Neural progenitor cell (in vitro differentiated cells): Measurements from ENCODE around the gene RARS2. TPM values are rescaled to one million over a fixed set of nuclear protein-coding genes. Genes with fewer than 3 reads are reported as not detected.

Experiments used
- DNase-seq: peaks from one replicate; pipeline ENCODE4 v3.0.0-alpha.2; 2016; ENCODE audit warnings: low spot score
- H2AFZ ChIP-seq: fragments of 200-600 bp; sonication (generic); replicated peaks from 2 replicates; pipeline ENCODE4 v1.6.1; 2016; ENCODE audit warnings: antibody characterized with exemption
- H3F3A ChIP-seq: fragments of 200-600 bp; sonication (generic); 2 replicates; pipeline ENCODE4 v1.6.1; 2016; ENCODE audit warnings: antibody characterized with exemption, low read depth
- H3K27ac ChIP-seq: fragments of 200-600 bp; sonication (generic); 2 replicates; pipeline ENCODE4 v1.5.1; 2016; ENCODE audit warnings: mild to moderate bottlenecking
- H3K27me3 ChIP-seq: fragments of 200-600 bp; sonication (generic); 2 replicates; pipeline ENCODE4 v1.6.1; 2016; ENCODE audit warnings: mild to moderate bottlenecking, moderate library complexity
- H3K36me3 ChIP-seq: fragments of 200-600 bp; sonication (generic); 2 replicates; pipeline ENCODE4 v1.5.1; 2016
- H3K4me1 ChIP-seq: fragments of 200-600 bp; sonication (generic); 2 replicates; pipeline ENCODE4 v1.6.1; 2016; ENCODE audit warnings: mixed run types
- H3K4me2 ChIP-seq: fragments of 200-600 bp; sonication (generic); 2 replicates; pipeline ENCODE4 v1.6.1; 2016
- H3K4me3 ChIP-seq: fragments of 200-600 bp; sonication (generic); 2 replicates; pipeline ENCODE4 v1.5.1; 2016
- H3K79me2 ChIP-seq: fragments of 200-600 bp; sonication (generic); 2 replicates; pipeline ENCODE4 v1.6.1; 2016; ENCODE audit warnings: low read depth
- H3K9ac ChIP-seq: fragments of 200-600 bp; sonication (generic); 2 replicates; pipeline ENCODE4 v1.6.1; 2016
- H3K9me3 ChIP-seq: fragments of 200-600 bp; sonication (generic); 2 replicates; pipeline ENCODE4 v1.5.1; 2016; ENCODE audit warnings: low read depth
- H4K20me1 ChIP-seq: fragments of 200-600 bp; sonication (generic); 2 replicates; pipeline ENCODE4 v1.6.1; 2016; ENCODE audit warnings: low read depth
- H3K27ac Mint-ChIP-seq: 3 replicates; pipeline ENCODE4 v1.8.0; 2021; ENCODE audit warnings: mixed read lengths
- H3K27me3 Mint-ChIP-seq: 2 replicates; pipeline ENCODE4 v1.8.0; 2022; ENCODE audit warnings: low read depth, mild to moderate bottlenecking, inconsistent platforms, moderate library complexity, mixed read lengths; ENCODE audit not compliant: insufficient read depth
- H3K36me3 Mint-ChIP-seq: 3 replicates; pipeline ENCODE4 v1.8.0; 2021; ENCODE audit warnings: mixed read lengths
- H3K4me1 Mint-ChIP-seq: 3 replicates; pipeline ENCODE4 v1.8.0; 2021; ENCODE audit warnings: mixed read lengths
- H3K4me3 Mint-ChIP-seq: 3 replicates; pipeline ENCODE4 v1.8.0; 2021; ENCODE audit warnings: mild to moderate bottlenecking, moderate library complexity, mixed read lengths
- H3K9me3 Mint-ChIP-seq: 3 replicates; pipeline ENCODE4 v1.8.0; 2020; ENCODE audit warnings: mixed read lengths
- CTCF ChIP-seq: fragments of 200-600 bp; sonication (generic); IDR thresholded peaks from 2 replicates; pipeline ENCODE4 v1.5.1; 2017; ENCODE audit warnings: antibody characterized with exemption, mild to moderate bottlenecking
- EZH2 ChIP-seq: fragments of 200-600 bp; sonication (generic); IDR thresholded peaks from 2 replicates; pipeline ENCODE4 v1.6.1; 2017; ENCODE audit warnings: antibody characterized with exemption, mild to moderate bottlenecking, moderate library complexity
- EZH2phosphoT487 ChIP-seq: fragments of 200-600 bp; sonication (generic); IDR thresholded peaks from 2 replicates; pipeline ENCODE4 v1.6.1; 2017; ENCODE audit warnings: antibody characterized with exemption
- small RNA-seq: library from RNA; depleted of rRNA; stranded (forward); fragments of <200 nt; gene quantifications from one replicate; pipeline ENCODE3, GENCODE V24; 2015
- total RNA-seq: library from RNA; depleted of rRNA; stranded (reverse); fragments of >200 nt; gene quantifications from 2 replicates; pipeline ENCODE4 v1.2.3, GENCODE V29; 2015; ENCODE audit warnings: low replicate concordance

Gene RARS2
- total RNA-seq, 1 donor from 2014 or later, result 53.6 TPM

- Mint-ChIP-seq H3K9me3 (no peaks in the 10 kb centered on the region), H3K27ac (peak overlapping the region; percentile 5), H3K27me3 (peaks cover 4% of the 10 kb centered on the region), H3K36me3 (peaks cover 2% of the 10 kb centered on the region), H3K4me3 (peak overlapping the region; percentile 99), H3K4me1 (peaks cover 7% of the 10 kb centered on the region)
- Histone ChIP-seq H4K20me1 (no peaks in the 10 kb centered on the region), H3K36me3 (no peaks in the 10 kb centered on the region), H2AFZ (peak overlapping the region; percentile 89), H3K27me3 (no peaks in the 10 kb centered on the region), H3K9ac (no peak overlapping the region), H3K79me2 (peaks cover 8% of the 10 kb centered on the region), H3F3A (peaks cover 9% of the 10 kb centered on the region), H3K4me3 (peak overlapping the region; percentile 69), H3K27ac (no peak overlapping the region), H3K4me1 (peaks cover 6% of the 10 kb centered on the region), H3K9me3 (no peaks in the 10 kb centered on the region), H3K4me2 (peak overlapping the region; percentile 85)
- TF ChIP-seq CTCF, result no peak
- TF ChIP-seq EZH2phosphoT487, result no peak
- no peak for TF ChIP-seq EZH2
- DNase-seq, result peak; percentile 39
Observed at GRCh38 chr6:87473419-87473903, 116.3 kb downstream of the RARS2 start.

GRCh38 chr6:87472525-87473418, 117.0 kb downstream of the RARS2 start, which contains the start of gene SLC35A1:
TSS of gene SLC35A1 (plus strand) at chr6:87472974. CDS start at chr6:87473004, 30 bp downstream.
- H3K4me1 ChIP-seq, result peaks cover 6% of the 10 kb centered on the region
- no peaks in the 10 kb centered on the region for H3K9me3 ChIP-seq
- peak within 1 kb of the TSS; percentile 89 for H2AFZ ChIP-seq
- TF ChIP-seq EZH2phosphoT487, result no peak
- H3K36me3 Mint-ChIP-seq, result peaks cover 2% of the 10 kb centered on the region
- H3K9me3 Mint-ChIP-seq, result no peaks in the 10 kb centered on the region
- no peaks in the 10 kb centered on the region for H4K20me1 ChIP-seq
- H3K36me3 ChIP-seq, result no peaks in the 10 kb centered on the region
- peak within 1 kb of the TSS; percentile 85 for H3K4me2 ChIP-seq
- H3K79me2 ChIP-seq, result peaks cover 8% of the 10 kb centered on the region
- H3K27me3 Mint-ChIP-seq, result peaks cover 5% of the 10 kb centered on the region
- H3K27ac Mint-ChIP-seq, result peak within 1 kb of the TSS; percentile 100
- H3K4me1 Mint-ChIP-seq, result peaks cover 7% of the 10 kb centered on the region
- no peak within 1 kb of the TSS for H3K9ac ChIP-seq
- DNase-seq, result peak; percentile 87
- H3K27me3 ChIP-seq, result no peaks in the 10 kb centered on the region
- peak within 1 kb of the TSS; percentile 99 for H3K4me3 Mint-ChIP-seq
- peaks cover 9% of the 10 kb centered on the region for H3F3A ChIP-seq
- H3K4me3 ChIP-seq, result peak within 1 kb of the TSS; percentile 69
- no peak within 1 kb of the TSS for H3K27ac ChIP-seq

- H3K79me2 ChIP-seq, result no peaks in the 10 kb centered on the region
- no peak overlapping the region for H3K4me3 Mint-ChIP-seq
- H3K36me3 Mint-ChIP-seq, result no peaks in the 10 kb centered on the region
- DNase-seq, result no peak
- no peaks in the 10 kb centered on the region for H3K36me3 ChIP-seq
- no peak overlapping the region for H3K4me3 ChIP-seq
- no peaks in the 10 kb centered on the region for H3K4me1 ChIP-seq
- no peaks in the 10 kb centered on the region for H3K27me3 ChIP-seq
- TF ChIP-seq EZH2phosphoT487, result no peak
- TF ChIP-seq CTCF, result no peak
- no peak for TF ChIP-seq EZH2
- H3F3A ChIP-seq, result no peaks in the 10 kb centered on the region
- no peak overlapping the region for H3K27ac ChIP-seq
- peaks cover 3% of the 10 kb centered on the region for H3K27me3 Mint-ChIP-seq
- H3K9ac ChIP-seq, result no peak overlapping the region
- no peak overlapping the region for H3K4me2 ChIP-seq
- H3K9me3 Mint-ChIP-seq, result no peaks in the 10 kb centered on the region
- H3K9me3 ChIP-seq, result peaks cover 4% of the 10 kb centered on the region
- no peak overlapping the region for H3K27ac Mint-ChIP-seq
- H2AFZ ChIP-seq, result no peak overlapping the region
- H3K4me1 Mint-ChIP-seq, result no peaks in the 10 kb centered on the region
- no peaks in the 10 kb centered on the region for H4K20me1 ChIP-seq
Observed at GRCh38 chr6:87465051-87465450, 124.7 kb downstream of the RARS2 start.

Small RNA genes lying within 50 kb of the gene (small RNA-seq; reads per million reads assigned to genes)
- not detected for gene RNU6-444P

Other genes with a start within 250 kb of the RARS2 start
- gene C6orf163, start 245.2 kb downstream of the RARS2 start, total RNA-seq, result 2.6 and 3.1 TPM in 2 replicates
- gene CFAP206, start 182.0 kb downstream of the RARS2 start, total RNA-seq, result 0.52 and 0.53 TPM in 2 replicates
- 19.9 and 34.6 TPM in 2 replicates for gene SLC35A1, start 117.0 kb downstream of the RARS2 start, total RNA-seq
- gene ORC3, start 148 bp upstream of the RARS2 start, total RNA-seq, result 76.0 and 99.3 TPM in 2 replicates
- gene AKIRIN2, start 112.2 kb upstream of the RARS2 start, total RNA-seq, result 46.2 and 76.7 TPM in 2 replicates